ENCODE results near the gene CLCN5. TPM values are rescaled to one million over a fixed set of nuclear protein-coding genes. Genes with fewer than 3 reads are reported as not detected.
"Not testable (repeated sequence)": the region's sequence is repeated elsewhere in the genome, so short reads cannot be mapped to it uniquely, and the experiment has no call there.

Gene CLCN5
- total RNA-seq, 2 donors from 2014 or later = 6.3 to 9.6 TPM

GRCh38 chrX:50000937-50001542, 78.6 kb downstream of the CLCN5 start:
- Histone ChIP-seq H3K36me3 (no peaks in the 10 kb centered on the region), H3K27me3 (replicated peaks; ENCODE audit: insufficient read depth) (no peaks in the 10 kb centered on the region), H3K4me1 (ENCODE audit: control insufficient read depth in 1 of 2, low read depth in 2 of 2) (no peaks in the 10 kb centered on the region), H3K27ac (no peak overlapping the region), H3K4me3 (no peak overlapping the region), H3K9me3 (no peaks in the 10 kb centered on the region)
- DNase-seq (ENCODE audit: low spot score) = no peak
- TF ChIP-seq CTCF (IDR thresholded peaks at IDR 0.05) = no peak
- ATAC-seq (ENCODE audit: insufficient number of reproducible peaks, low FRiP score, low read depth) = no peak

GRCh38 chrX:50002067-50002714, 79.8 kb downstream of the CLCN5 start:
- DNase-seq (ENCODE audit: low spot score) (no peak), ATAC-seq (ENCODE audit: insufficient number of reproducible peaks, low FRiP score, low read depth) (no peak)
- Histone ChIP-seq H3K4me3 (no peak overlapping the region), H3K4me1 (ENCODE audit: control insufficient read depth in 1 of 2, low read depth in 2 of 2) (no peaks in the 10 kb centered on the region), H3K36me3 (no peaks in the 10 kb centered on the region), H3K9me3 (no peaks in the 10 kb centered on the region), H3K27me3 (replicated peaks; ENCODE audit: insufficient read depth) (no peaks in the 10 kb centered on the region), H3K27ac (no peak overlapping the region)
- no peak for TF ChIP-seq CTCF (IDR thresholded peaks at IDR 0.05)

GRCh38 chrX:50003467-50003866, 81.1 kb downstream of the CLCN5 start:
- no peaks in the 10 kb centered on the region for H3K4me1 ChIP-seq (ENCODE audit: control insufficient read depth in 1 of 2, low read depth in 2 of 2)
- no peak overlapping the region for H3K4me3 ChIP-seq
- no peaks in the 10 kb centered on the region for H3K9me3 ChIP-seq
- H3K36me3 ChIP-seq = no peaks in the 10 kb centered on the region
- no peaks in the 10 kb centered on the region for H3K27me3 ChIP-seq (replicated peaks; ENCODE audit: insufficient read depth)
- no peak for ATAC-seq (ENCODE audit: insufficient number of reproducible peaks, low FRiP score, low read depth)
- no peak for TF ChIP-seq CTCF (IDR thresholded peaks at IDR 0.05)
- DNase-seq (ENCODE audit: low spot score) = no peak
- H3K27ac ChIP-seq = no peak overlapping the region

GRCh38 chrX:50003927-50004326, 81.5 kb downstream of the CLCN5 start:
- ATAC-seq (ENCODE audit: insufficient number of reproducible peaks, low FRiP score, low read depth) (no peak), DNase-seq (ENCODE audit: low spot score) (no peak)
- no peaks in the 10 kb centered on the region for H3K27me3 ChIP-seq (replicated peaks; ENCODE audit: insufficient read depth)
- H3K27ac ChIP-seq = no peak overlapping the region
- H3K36me3 ChIP-seq = no peaks in the 10 kb centered on the region
- no peaks in the 10 kb centered on the region for H3K9me3 ChIP-seq
- no peaks in the 10 kb centered on the region for H3K4me1 ChIP-seq (ENCODE audit: control insufficient read depth in 1 of 2, low read depth in 2 of 2)
- no peak for TF ChIP-seq CTCF (IDR thresholded peaks at IDR 0.05)
- no peak overlapping the region for H3K4me3 ChIP-seq

- H3K9me3 ChIP-seq; ATAC-seq (ENCODE audit: insufficient number of reproducible peaks, low FRiP score, low read depth); H3K4me3 ChIP-seq: not testable (repeated sequence)
Observed at GRCh38 chrX:50025591-50025990, 103.2 kb downstream of the CLCN5 start.

More at GRCh38 chrX:50025591-50025990, 103.2 kb downstream of the CLCN5 start:
- H3K27ac ChIP-seq; DNase-seq (ENCODE audit: low spot score); H3K4me1 ChIP-seq (ENCODE audit: control insufficient read depth in 1 of 2, low read depth in 2 of 2); H3K27me3 ChIP-seq (replicated peaks; ENCODE audit: insufficient read depth); H3K36me3 ChIP-seq: not testable (repeated sequence)

All from thoracic aorta (tissue), 2 donors.